Measurements from ENCODE around the gene ASB10. TPM values are rescaled to one million over a fixed set of nuclear protein-coding genes. Genes with fewer than 3 reads are reported as not detected.

Gene ASB10
- total RNA-seq, 6 experiments from 2014 or later = not detected

GRCh38 chr7:151126491-151127137 lies 60.4 kb downstream of the ASB10 start:
- DNase-seq (no peak), ATAC-seq (no peak)
- no peaks in the 10 kb centered on the region for H3K4me1 ChIP-seq
- H3K36me3 ChIP-seq = peaks cover 0 to 37% (median 12%) of the 10 kb centered on the region in 4 donors
- TF ChIP-seq CTCF (IDR thresholded peaks at IDR 0.05) (no peak), POLR2A (IDR thresholded peaks at IDR 0.05) (no peak)
- no peak overlapping the region for H3K4me3 ChIP-seq
- no peaks in the 10 kb centered on the region for H3K27me3 ChIP-seq
- intact Hi-C loops (cut with DNase I) = loop anchor here in 1 of 2 donors (10.0 kb wide), 1 partner anchor 48 kb away; no protein-coding TSS in a partner anchor
- no peaks in the 10 kb centered on the region for H3K9me3 ChIP-seq
- 54% methylated on average over 4 of the region's 19 CpGs for WGBS (ENCODE audit: insufficient coverage, low coverage, low lambda C conversion rate, missing lambda C conversion rate)
- no peak overlapping the region for H3K27ac ChIP-seq

GRCh38 chr7:151125846-151126481 lies 61.1 kb downstream of the ASB10 start:
- Histone ChIP-seq H3K9me3 (no peaks in the 10 kb centered on the region), H3K4me1 (no peaks in the 10 kb centered on the region), H3K4me3 (peak overlapping the region in 2 of 3 donors; percentile 3 to 18), H3K36me3 (peaks cover 0 to 34% (median 9%) of the 10 kb centered on the region in 4 donors), H3K27me3 (no peaks in the 10 kb centered on the region), H3K27ac (no peak overlapping the region)
- TF ChIP-seq POLR2A (IDR thresholded peaks at IDR 0.05) = no peak
- 75% methylated on average over 31 of the region's 58 CpGs for WGBS (ENCODE audit: insufficient coverage, low coverage, low lambda C conversion rate, missing lambda C conversion rate)
- DNase-seq (no peak), ATAC-seq (no peak)
- intact Hi-C loops (cut with DNase I) = loop anchor here in 1 of 2 donors (10.0 kb wide), 1 partner anchor 49 kb away; no protein-coding TSS in a partner anchor

Other genes with a start within 250 kb of the ASB10 start
- under 1 TPM in 5 of 6 experiments, not detected in 1; 0.11 to 0.69 (median 0.18) TPM for gene KCNH2, start 208.9 kb downstream of the ASB10 start, total RNA-seq
- gene NOS3, start 196.2 kb downstream of the ASB10 start, total RNA-seq = 1 to 10 TPM; 2.4 to 9.2 (median 5.0) TPM
- gene ATG9B, start 162.8 kb downstream of the ASB10 start, total RNA-seq = under 1 TPM in 1 of 6 experiments, not detected in 5; 0.40 TPM
- 10 to 100 TPM; 22.3 to 33.8 (median 26.8) TPM for gene ABCB8, start 158.8 kb downstream of the ASB10 start, total RNA-seq
- 1 to 10 TPM in 5 of 6 experiments, under 1 TPM in 1; 0.53 to 1.2 (median 1.2) TPM for gene ASIC3, start 138.7 kb downstream of the ASB10 start, total RNA-seq
- gene CDK5, start 129.4 kb downstream of the ASB10 start, total RNA-seq = 1 to 10 TPM; 5.0 to 9.6 (median 6.1) TPM
- gene SLC4A2, start 127.7 kb downstream of the ASB10 start, total RNA-seq = 100 to 1,000 TPM in 4 of 6 experiments, 10 to 100 TPM in 2; 74.0 to 140 (median 106) TPM
- 10 to 100 TPM; 33.4 to 48.8 (median 43.9) TPM for gene FASTK, start 106.4 kb downstream of the ASB10 start, total RNA-seq
- gene TMUB1, start 103.8 kb downstream of the ASB10 start, total RNA-seq = 10 to 100 TPM; 27.7 to 63.1 (median 41.8) TPM
- 10 to 100 TPM; 36.3 to 44.3 (median 39.5) TPM for gene AGAP3, start 100.8 kb downstream of the ASB10 start, total RNA-seq
- not detected for gene GBX1, start 19.6 kb downstream of the ASB10 start, total RNA-seq
- not detected for gene H2BK1, start 23.2 kb upstream of the ASB10 start, total RNA-seq
- 10 to 100 TPM in 4 of 6 experiments, 1 to 10 TPM in 2; 7.3 to 22.3 (median 11.4) TPM for gene ABCF2, start 40.0 kb upstream of the ASB10 start, total RNA-seq
- gene CHPF2, start 45.2 kb upstream of the ASB10 start, total RNA-seq = 10 to 100 TPM; 11.9 to 20.7 (median 17.7) TPM
- gene SMARCD3, start 61.4 kb upstream of the ASB10 start, total RNA-seq = 1 to 10 TPM; 2.4 to 7.3 (median 2.7) TPM
- 10 to 100 TPM; 21.1 to 31.3 (median 26.2) TPM for gene NUB1, start 154.6 kb upstream of the ASB10 start, total RNA-seq
- gene WDR86, start 222.8 kb upstream of the ASB10 start, total RNA-seq = under 1 TPM in 5 of 6 experiments, not detected in 1; 0.31 to 0.74 (median 0.44) TPM